Endothelial cell of umbilical vein (primary cell): ENCODE measurements around the gene LRCOL1. TPM values are rescaled to one million over a fixed set of nuclear protein-coding genes. Genes with fewer than 3 reads are reported as not detected.

Experiments
- BruUV-seq: library from RNA; stranded (reverse); fragments of 400-500 nt; replicated peaks from 2 replicates; lab custom pipeline; 2021; lab: Mats Ljungman, UMichigan
- CTCF ChIA-PET: fragments of 300-600, 350-600 bp; sonication (Branson Sonifier 250); formaldehyde crosslinking; loops from one replicate; lab custom pipeline; 2021; ENCODE audit warnings: antibody characterized with exemption, inconsistent platforms; lab: Charles Lee
- POLR2A ChIA-PET: fragments of 300-600, 350-600 bp; sonication (Branson Sonifier 250); formaldehyde crosslinking; loops from one replicate; lab custom pipeline; 2021; ENCODE audit warnings: antibody characterized with exemption, inconsistent platforms; lab: Charles Lee
- DNase-seq: peaks from one replicate; pipeline ENCODE4 v3.0.0-alpha.2; 2011; ENCODE audit warnings: low read depth, low spot score
- FAIRE-seq: peaks from 2 replicates; lab custom pipeline; 2011; peaks lifted over from hg19 to GRCh38; lab: Jason Lieb, UNC
- H2AFZ ChIP-seq: 2 replicates; pipeline ENCODE4 v1.6.0; 2012; ENCODE audit warnings: low read depth, low read length, control low read depth, inconsistent platforms
- H3K27ac ChIP-seq: 2 replicates; pipeline ENCODE4 v1.5.1; 2011; ENCODE audit warnings: low read depth, mild to moderate bottlenecking, control low read depth, low read length, moderate library complexity; ENCODE audit not compliant: insufficient read depth
- H3K27me3 ChIP-seq, 2 experiments: 2 replicates each; pipeline versions ENCODE4 v1.6.0 to v1.6.1; 2011; ENCODE audit warnings: low read length in 2 of 2, mixed read lengths in 1 of 2; ENCODE audit not compliant: control insufficient read depth in 2 of 2, insufficient read depth in 2 of 2
- H3K36me3 ChIP-seq, 2 experiments: 2 replicates in 1 of 2; 3 replicates in 1 of 2; pipeline ENCODE4 v1.5.1; 2011; ENCODE audit warnings: low read length in 2 of 2, mild to moderate bottlenecking in 1 of 2, moderate library complexity in 1 of 2; ENCODE audit not compliant: control insufficient read depth in 2 of 2, insufficient read depth in 2 of 2; ENCODE audit errors: extremely low read depth in 1 of 2
- H3K4me1 ChIP-seq: 3 replicates; pipeline ENCODE4 v1.5.1; 2011; ENCODE audit warnings: mild to moderate bottlenecking, low read length; ENCODE audit not compliant: control insufficient read depth, insufficient read depth; ENCODE audit errors: extremely low read depth
- H3K4me2 ChIP-seq: 2 replicates; pipeline ENCODE4 v1.6.1; 2011; ENCODE audit warnings: low read length, control low read depth, mixed read lengths; ENCODE audit not compliant: insufficient read depth
- H3K4me3 ChIP-seq, 3 experiments: fragments of 200-600 bp in 1 of 3; sonication (generic), shearing (Covaris generic) in 1 of 3; replicated peaks in 1 of 3; 2 replicates each; pipeline ENCODE4 v1.5.1; 2011 to 2016; ENCODE audit warnings: control low read depth in 3 of 3, low read length in 3 of 3, mild to moderate bottlenecking in 2 of 3, inconsistent platforms in 1 of 3, low read depth in 1 of 3, moderate library complexity in 1 of 3; ENCODE audit not compliant: insufficient read depth in 1 of 3
- H3K79me2 ChIP-seq: 2 replicates; pipeline ENCODE4 v1.6.0; 2012; ENCODE audit warnings: low read length, inconsistent platforms; ENCODE audit not compliant: control insufficient read depth, insufficient read depth
- H3K9ac ChIP-seq: replicated peaks from 2 replicates; pipeline ENCODE3; 2011; ENCODE audit warnings: low read length, control low read depth; ENCODE audit not compliant: insufficient read depth; ENCODE audit errors: extremely low read depth
- H3K9me1 ChIP-seq: replicated peaks from 3 replicates; pipeline ENCODE4 v1.6.0; 2011; ENCODE audit warnings: mild to moderate bottlenecking, low read length; ENCODE audit not compliant: control insufficient read depth, insufficient read depth; ENCODE audit errors: extremely low read depth
- H3K9me3 ChIP-seq: replicated peaks from 2 replicates; pipeline ENCODE4 v1.5.1; 2012; ENCODE audit warnings: low read length, inconsistent platforms; ENCODE audit not compliant: control insufficient read depth, insufficient read depth
- H4K20me1 ChIP-seq: replicated peaks from 2 replicates; pipeline ENCODE3; 2011; ENCODE audit warnings: mild to moderate bottlenecking, low read length; ENCODE audit not compliant: control insufficient read depth, insufficient read depth; ENCODE audit errors: extremely low read depth
- EZH2 ChIP-seq: IDR thresholded peaks from 2 replicates; pipeline ENCODE4 v1.6.1; 2012; ENCODE audit warnings: borderline replicate concordance, low read depth, mild to moderate bottlenecking, moderate library complexity, low read length, inconsistent platforms; ENCODE audit not compliant: severe bottlenecking
- FOS ChIP-seq: IDR thresholded peaks from 2 replicates; pipeline ENCODE4 v1.6.1; 2011; ENCODE audit warnings: mild to moderate bottlenecking, low read length, moderate library complexity, borderline replicate concordance; ENCODE audit not compliant: insufficient read depth
- GATA2 ChIP-seq: IDR thresholded peaks from 2 replicates; pipeline ENCODE4 v1.7.0; 2011; ENCODE audit warnings: low read depth, mild to moderate bottlenecking, moderate library complexity, mixed read lengths, low read length; ENCODE audit not compliant: insufficient read length, insufficient read depth
- JUN ChIP-seq: IDR thresholded peaks from 2 replicates; pipeline ENCODE4 v1.6.1; 2011; ENCODE audit warnings: borderline replicate concordance, low read depth; ENCODE audit not compliant: insufficient read length, insufficient read depth
- MYC ChIP-seq: IDR thresholded peaks from one replicate; pipeline ENCODE4 v1.6.1; 2011; ENCODE audit warnings: mild to moderate bottlenecking, low read depth, low read length
- POLR2A ChIP-seq: IDR thresholded peaks from 2 replicates; pipeline ENCODE4 v1.6.1; 2012; ENCODE audit warnings: low read depth, mild to moderate bottlenecking, control low read depth, low read length
- POLR2AphosphoS5 ChIP-seq: IDR thresholded peaks from 2 replicates; pipeline ENCODE4 v1.6.1; 2012; ENCODE audit warnings: low read depth, mild to moderate bottlenecking, control low read depth, low read length, moderate library complexity; ENCODE audit not compliant: insufficient read depth
- dilution Hi-C: fragments of 300-500 bp; cut with MboI; formaldehyde crosslinking; loops from one replicate; pipeline ENCODE4 v1.15.0; 2019; ENCODE audit warnings: low sequenced_read_pairs; ENCODE audit not compliant: extremely low pct_ligation_motif_present
- intact Hi-C: fragments of 100-400 bp; cut with micrococcal nuclease; formaldehyde crosslinking; loops from one replicate; pipeline ENCODE4 v1.10.0; 2022
- polyA plus RNA-seq, 4 experiments: library from polyadenylated mRNA; depleted of rRNA in 3 of 4; stranded (reverse) in 3 of 4; unstranded in 1 of 4; fragments of >200 nt; gene quantifications; 2 replicates each; pipeline versions ENCODE4 v1.2.1 to v1.2.3, GENCODE V29; 2011 to 2012; ENCODE audit warnings: missing spikeins in 1 of 4
- total RNA-seq: library from RNA; stranded (reverse); gene quantifications from 2 replicates; pipeline ENCODE4 v1.2.3, GENCODE V29; 2021
- TF ChIP-seq, protein P1 (sequence below): IDR thresholded peaks from 2 replicates; pipeline ENCODE4 v1.6.1; 2011; ENCODE audit not compliant: insufficient read depth, insufficient read length
- TF ChIP-seq, protein P2 (sequence below), 2 donors: IDR thresholded peaks; 1 replicate in 1 of 2; 2 replicates in 1 of 2; pipeline ENCODE4 v1.5.1; 2011; ENCODE audit warnings: low read length in 2 of 2, mild to moderate bottlenecking in 2 of 2, moderate library complexity in 2 of 2, control low read depth in 1 of 2, inconsistent platforms in 1 of 2, low read depth in 1 of 2; ENCODE audit not compliant: insufficient read depth in 1 of 2; ENCODE audit errors: extremely low read depth in 1 of 2

The LRCOL1 gene
- total and polyA plus RNA-seq, 2 donors (not counting 3 experiments of a cell fraction or from before 2014, with no cell fraction given), result 1.2 to 1.5 TPM

DNA sequence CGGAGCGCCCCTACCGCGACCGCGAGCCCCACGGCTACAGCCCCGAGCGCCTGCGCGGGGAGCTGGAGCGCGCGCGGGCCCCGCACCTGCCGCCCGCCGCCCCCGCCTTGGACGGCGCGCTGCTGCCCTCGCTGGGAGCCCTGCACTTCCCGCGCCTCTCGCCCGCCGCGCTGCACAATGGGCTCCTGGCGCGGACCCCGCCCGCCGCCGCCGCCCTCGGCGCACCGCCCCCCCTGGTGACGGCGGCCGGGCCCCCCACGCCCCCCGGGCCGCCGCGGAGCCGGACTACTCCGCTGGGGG lies 27.0 kb downstream of the LRCOL1 start:
- H3K27ac ChIP-seq, result no peak overlapping the region
- H3K4me1 ChIP-seq, result no peaks in the 10 kb centered on the region
- H2AFZ ChIP-seq, result no peak overlapping the region
- dilution Hi-C loops (no loop called here), intact Hi-C loops (no loop called here)
- no peak for DNase-seq
- no TSS peak for BruUV-seq
- H3K27me3 ChIP-seq, result peaks cover 0 to 5% of the 10 kb centered on the region in 2 experiments
- no peaks in the 10 kb centered on the region for H4K20me1 ChIP-seq
- no peaks in the 10 kb centered on the region for H3K9me1 ChIP-seq
- no peaks in the 10 kb centered on the region for H3K79me2 ChIP-seq
- POLR2A ChIA-PET, result no interaction called here
- no peak overlapping the region for H3K4me3 ChIP-seq
- no peak overlapping the region for H3K9ac ChIP-seq
- H3K36me3 ChIP-seq, result peaks cover 0 to 5% of the 10 kb centered on the region in 2 experiments
- CTCF ChIA-PET, result no interaction called here
- no peaks in the 10 kb centered on the region for H3K9me3 ChIP-seq
- H3K4me2 ChIP-seq, result no peak overlapping the region
- TF ChIP-seq GATA2 (no peak), FOS (no peak), POLR2AphosphoS5 (no peak), JUN (no peak), MYC (no peak), EZH2 (no peak), POLR2A (no peak)
- TF ChIP-seq, protein P1, sequence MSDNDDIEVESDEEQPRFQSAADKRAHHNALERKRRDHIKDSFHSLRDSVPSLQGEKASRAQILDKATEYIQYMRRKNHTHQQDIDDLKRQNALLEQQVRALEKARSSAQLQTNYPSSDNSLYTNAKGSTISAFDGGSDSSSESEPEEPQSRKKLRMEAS, result no peak
- TF ChIP-seq, protein P2, sequence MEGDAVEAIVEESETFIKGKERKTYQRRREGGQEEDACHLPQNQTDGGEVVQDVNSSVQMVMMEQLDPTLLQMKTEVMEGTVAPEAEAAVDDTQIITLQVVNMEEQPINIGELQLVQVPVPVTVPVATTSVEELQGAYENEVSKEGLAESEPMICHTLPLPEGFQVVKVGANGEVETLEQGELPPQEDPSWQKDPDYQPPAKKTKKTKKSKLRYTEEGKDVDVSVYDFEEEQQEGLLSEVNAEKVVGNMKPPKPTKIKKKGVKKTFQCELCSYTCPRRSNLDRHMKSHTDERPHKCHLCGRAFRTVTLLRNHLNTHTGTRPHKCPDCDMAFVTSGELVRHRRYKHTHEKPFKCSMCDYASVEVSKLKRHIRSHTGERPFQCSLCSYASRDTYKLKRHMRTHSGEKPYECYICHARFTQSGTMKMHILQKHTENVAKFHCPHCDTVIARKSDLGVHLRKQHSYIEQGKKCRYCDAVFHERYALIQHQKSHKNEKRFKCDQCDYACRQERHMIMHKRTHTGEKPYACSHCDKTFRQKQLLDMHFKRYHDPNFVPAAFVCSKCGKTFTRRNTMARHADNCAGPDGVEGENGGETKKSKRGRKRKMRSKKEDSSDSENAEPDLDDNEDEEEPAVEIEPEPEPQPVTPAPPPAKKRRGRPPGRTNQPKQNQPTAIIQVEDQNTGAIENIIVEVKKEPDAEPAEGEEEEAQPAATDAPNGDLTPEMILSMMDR (IDR thresholded peaks at IDR 0.05; ENCODE audit: extremely low read depth in 1 of 2, insufficient read depth in 1 of 2, low read depth in 1 of 2, low read length in 2 of 2), result no peak
- FAIRE-seq, result no peak
